SK-N-SH treated with all-trans-retinoic acid at 6 μM for 48 hours (cell line): ENCODE measurements around the gene RAC3.

ENCODE experiments used
- OSR1 ChIP-seq: fragments of 250-450 bp; sonication (Bioruptor Pico); IDR thresholded peaks from 2 replicates; pipeline ENCODE4 v1.8.0; 2022; ENCODE audit warnings: moderate library complexity, mild to moderate bottlenecking, inconsistent platforms
- ZFP30 ChIP-seq: fragments of 450-650 bp; formaldehyde crosslinking; IDR thresholded peaks from 2 replicates; pipeline ENCODE4 v1.5.0; 2022; ENCODE audit warnings: mild to moderate bottlenecking, moderate library complexity
- TF ChIP-seq, protein P1 (sequence below): fragments of 250-450 bp; sonication (Bioruptor Pico); IDR thresholded peaks from 2 replicates; pipeline ENCODE4 v1.8.0; 2020; ENCODE audit warnings: mild to moderate bottlenecking, moderate library complexity, borderline replicate concordance
- TF ChIP-seq, protein P2 (sequence below): fragments of 250-450 bp; sonication (Bioruptor Pico); IDR thresholded peaks from 2 replicates; pipeline ENCODE4 v1.5.1; 2020; ENCODE audit warnings: low read depth, mild to moderate bottlenecking, moderate library complexity

DNA sequence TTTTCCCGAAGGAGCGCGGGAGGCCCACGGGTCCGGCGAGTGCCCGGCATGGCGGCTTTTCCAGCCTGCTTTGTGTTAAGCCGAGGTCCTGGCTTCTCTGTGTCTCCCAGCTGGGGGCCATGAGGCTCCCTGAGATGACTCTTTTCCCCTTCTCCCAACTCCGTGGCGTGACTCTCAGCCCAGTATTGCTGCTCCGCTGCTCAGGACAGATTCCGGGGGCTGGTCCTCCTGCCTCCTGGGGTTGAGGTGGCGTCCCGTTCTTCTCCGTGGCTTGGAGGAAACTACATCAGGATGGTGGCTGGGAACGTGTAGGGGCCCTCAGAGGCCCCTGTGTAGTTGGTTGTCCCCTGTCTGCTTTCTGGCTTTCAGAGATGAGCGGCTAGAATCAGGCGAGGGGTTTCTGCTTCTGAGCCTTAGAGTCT, 21.2 kb downstream of the RAC3 start:
- TF ChIP-seq, protein P1, sequence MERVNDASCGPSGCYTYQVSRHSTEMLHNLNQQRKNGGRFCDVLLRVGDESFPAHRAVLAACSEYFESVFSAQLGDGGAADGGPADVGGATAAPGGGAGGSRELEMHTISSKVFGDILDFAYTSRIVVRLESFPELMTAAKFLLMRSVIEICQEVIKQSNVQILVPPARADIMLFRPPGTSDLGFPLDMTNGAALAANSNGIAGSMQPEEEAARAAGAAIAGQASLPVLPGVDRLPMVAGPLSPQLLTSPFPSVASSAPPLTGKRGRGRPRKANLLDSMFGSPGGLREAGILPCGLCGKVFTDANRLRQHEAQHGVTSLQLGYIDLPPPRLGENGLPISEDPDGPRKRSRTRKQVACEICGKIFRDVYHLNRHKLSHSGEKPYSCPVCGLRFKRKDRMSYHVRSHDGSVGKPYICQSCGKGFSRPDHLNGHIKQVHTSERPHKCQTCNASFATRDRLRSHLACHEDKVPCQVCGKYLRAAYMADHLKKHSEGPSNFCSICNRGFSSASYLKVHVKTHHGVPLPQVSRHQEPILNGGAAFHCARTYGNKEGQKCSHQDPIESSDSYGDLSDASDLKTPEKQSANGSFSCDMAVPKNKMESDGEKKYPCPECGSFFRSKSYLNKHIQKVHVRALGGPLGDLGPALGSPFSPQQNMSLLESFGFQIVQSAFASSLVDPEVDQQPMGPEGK (CRISPR knock-in tag): no peak
- no peak for TF ChIP-seq OSR1 (CRISPR knock-in tag)
- no peak for TF ChIP-seq ZFP30 (CRISPR knock-in tag)
- TF ChIP-seq, protein P2, sequence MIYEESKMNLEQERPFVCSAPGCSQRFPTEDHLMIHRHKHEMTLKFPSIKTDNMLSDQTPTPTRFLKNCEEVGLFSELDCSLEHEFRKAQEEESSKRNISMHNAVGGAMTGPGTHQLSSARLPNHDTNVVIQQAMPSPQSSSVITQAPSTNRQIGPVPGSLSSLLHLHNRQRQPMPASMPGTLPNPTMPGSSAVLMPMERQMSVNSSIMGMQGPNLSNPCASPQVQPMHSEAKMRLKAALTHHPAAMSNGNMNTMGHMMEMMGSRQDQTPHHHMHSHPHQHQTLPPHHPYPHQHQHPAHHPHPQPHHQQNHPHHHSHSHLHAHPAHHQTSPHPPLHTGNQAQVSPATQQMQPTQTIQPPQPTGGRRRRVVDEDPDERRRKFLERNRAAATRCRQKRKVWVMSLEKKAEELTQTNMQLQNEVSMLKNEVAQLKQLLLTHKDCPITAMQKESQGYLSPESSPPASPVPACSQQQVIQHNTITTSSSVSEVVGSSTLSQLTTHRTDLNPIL (CRISPR knock-in tag): no peak
